HepG2 (cell line): ENCODE results near the gene RASD1. TPM values are rescaled to one million over a fixed set of nuclear protein-coding genes. Genes with fewer than 3 reads are reported as not detected.
A peak's percentile ranks its signal among the peaks of the same experiment; 100 is the strongest.

Source experiments
- CEBPB ChIP-seq: IDR thresholded peaks from 2 replicates; pipeline ENCODE4 v1.6.1; 2011; ENCODE audit warnings: low read depth, low read length, improper control_type of control experiment, borderline replicate concordance
- MXD4 ChIP-seq: IDR thresholded peaks from 2 replicates; pipeline ENCODE4 v1.6.1; 2016; ENCODE audit warnings: mild to moderate bottlenecking, missing biosample characterization, missing genetic modification reagents
- PTBP1 ChIP-seq: fragments of 200-400 bp; formaldehyde crosslinking; IDR thresholded peaks from 2 replicates; pipeline ENCODE4 v1.6.1; 2018; ENCODE audit warnings: low read length, low read depth; ENCODE audit not compliant: poor library complexity, severe bottlenecking
- RARA ChIP-seq: IDR thresholded peaks from 2 replicates; pipeline ENCODE4 v1.6.1; 2016; ENCODE audit warnings: missing genetic modification reagents, missing compliant biosample characterization
- RFXANK ChIP-seq: IDR thresholded peaks from 2 replicates; pipeline ENCODE4 v1.6.1; 2016
- TARDBP ChIP-seq: sonication (generic); formaldehyde crosslinking; IDR thresholded peaks from 2 replicates; pipeline ENCODE4 v1.8.0; 2022; ENCODE audit warnings: mild to moderate bottlenecking, missing genetic modification reagents
- THAP11 ChIP-seq: IDR thresholded peaks from 2 replicates; pipeline ENCODE4 v1.6.1; 2016; ENCODE audit warnings: missing biosample characterization, missing genetic modification reagents
- WIZ ChIP-seq: sonication (generic); formaldehyde crosslinking; IDR thresholded peaks from 2 replicates; pipeline ENCODE4 v1.5.1; 2020; ENCODE audit warnings: mild to moderate bottlenecking, missing genetic modification reagents
- ZNF562 ChIP-seq: sonication (generic); formaldehyde crosslinking; IDR thresholded peaks from 2 replicates; pipeline ENCODE4 v1.8.0; 2022; ENCODE audit warnings: missing genetic modification reagents, borderline replicate concordance
- ZNF564 ChIP-seq: sonication (generic); formaldehyde crosslinking; IDR thresholded peaks from 2 replicates; pipeline ENCODE4 v1.8.1; 2023; ENCODE audit warnings: mild to moderate bottlenecking, missing genetic modification reagents
- ZNF777 ChIP-seq: sonication (generic); formaldehyde crosslinking; IDR thresholded peaks from 2 replicates; pipeline ENCODE4 v1.4.0; 2020; ENCODE audit warnings: missing genetic modification reagents
- polyA plus RNA-seq, 8 experiments: library from polyadenylated mRNA; depleted of rRNA in 3 of 8; stranded (reverse) in 7 of 8; unstranded in 1 of 8; fragments of >200 nt; fragmentation: Illumina TruSeq in 4 of 8; extraction: Trizol in 4 of 8; gene quantifications; 2 replicates each; pipeline versions ENCODE4 v1.2.1 to v1.2.3, GENCODE V29; 2011 to 2016; ENCODE audit warnings: low read depth in 4 of 8, missing spikeins in 1 of 8, mixed read lengths in 1 of 8; ENCODE audit not compliant: insufficient read depth in 1 of 8
- total RNA-seq, 5 experiments: library from RNA; depleted of rRNA; stranded (reverse); fragments of >200 nt; fragmentation: Illumina TruSeq; extraction: Trizol; gene quantifications; 2 replicates each; pipeline ENCODE4 v1.2.3, GENCODE V29; 2016; ENCODE audit warnings: low read depth in 1 of 5
- TF ChIP-seq, protein P1 (sequence below): IDR thresholded peaks from 2 replicates; pipeline ENCODE4 v1.4.0; 2020; ENCODE audit warnings: mild to moderate bottlenecking, missing genetic modification reagents
- TF ChIP-seq, protein P2 (sequence below): IDR thresholded peaks from 2 replicates; pipeline ENCODE4 v1.6.1; 2016; ENCODE audit warnings: low read depth
- TF ChIP-seq, protein P3 (sequence below), 2 experiments: sonication (generic) in 1 of 2; formaldehyde crosslinking in 1 of 2; IDR thresholded peaks; 2 replicates each; pipeline versions ENCODE4 v1.6.1 to v1.9.0; 2014 to 2022; ENCODE audit warnings: antibody characterized with exemption in 1 of 2, borderline replicate concordance in 1 of 2, inconsistent platforms in 1 of 2, low read depth in 1 of 2, missing genetic modification reagents in 1 of 2
- TF ChIP-seq, protein P4 (sequence below): IDR thresholded peaks from 2 replicates; pipeline ENCODE4 v1.6.1; 2012; ENCODE audit warnings: low read depth, low read length, improper control_type of control experiment

The RASD1 gene
- total and polyA plus RNA-seq, 2 of the 13 experiments (the other 11 are each of a cell fraction or from before 2014, with no cell fraction given): 1.6 to 4.2 TPM

DNA sequence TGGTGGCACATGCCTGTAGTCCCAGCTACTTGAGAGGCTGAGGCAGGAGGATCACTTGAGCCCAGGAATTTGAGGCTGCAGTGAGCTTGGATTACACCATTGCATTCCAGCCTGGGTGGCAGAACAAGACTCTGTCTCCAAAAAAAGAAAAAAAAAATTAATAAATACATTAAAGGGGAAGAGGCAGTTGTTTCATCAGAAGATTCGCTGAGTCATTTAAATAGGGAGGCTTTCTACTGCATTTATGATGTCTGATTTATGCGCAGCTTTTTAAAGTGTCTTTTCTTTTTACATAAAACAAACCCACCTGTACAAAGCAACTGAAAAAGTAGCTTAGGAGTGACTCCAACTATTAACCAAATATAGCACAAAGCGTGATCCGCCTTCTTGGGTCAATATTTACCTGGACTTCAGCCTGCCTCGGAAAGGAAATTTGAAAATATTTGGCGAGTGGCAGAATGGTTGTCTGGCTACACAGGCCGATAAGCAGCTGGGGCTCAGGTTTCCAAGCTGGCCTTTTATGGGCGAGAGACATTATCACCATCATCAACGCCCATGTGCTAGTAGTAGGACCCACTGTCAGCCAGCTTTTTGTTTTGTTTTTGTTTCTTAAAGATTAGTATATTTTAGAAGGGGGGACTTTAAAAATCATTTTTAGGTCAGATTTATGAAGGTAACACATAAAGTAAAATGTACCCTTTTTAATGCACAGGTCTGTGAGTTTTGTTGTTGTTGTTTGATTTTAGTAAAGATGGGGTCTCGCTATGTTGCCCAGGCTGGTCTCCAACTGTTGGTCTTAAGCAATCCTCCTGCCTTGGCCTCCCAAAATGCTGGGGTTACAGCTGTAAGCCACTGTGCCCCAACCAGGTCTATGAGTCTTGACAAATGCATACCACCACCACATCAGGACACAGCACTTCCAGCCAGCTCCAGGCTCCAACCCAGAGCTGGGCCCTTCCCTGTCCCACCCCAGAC lies 42.5 kb upstream of the RASD1 start (continued):
- TF ChIP-seq, protein P1, sequence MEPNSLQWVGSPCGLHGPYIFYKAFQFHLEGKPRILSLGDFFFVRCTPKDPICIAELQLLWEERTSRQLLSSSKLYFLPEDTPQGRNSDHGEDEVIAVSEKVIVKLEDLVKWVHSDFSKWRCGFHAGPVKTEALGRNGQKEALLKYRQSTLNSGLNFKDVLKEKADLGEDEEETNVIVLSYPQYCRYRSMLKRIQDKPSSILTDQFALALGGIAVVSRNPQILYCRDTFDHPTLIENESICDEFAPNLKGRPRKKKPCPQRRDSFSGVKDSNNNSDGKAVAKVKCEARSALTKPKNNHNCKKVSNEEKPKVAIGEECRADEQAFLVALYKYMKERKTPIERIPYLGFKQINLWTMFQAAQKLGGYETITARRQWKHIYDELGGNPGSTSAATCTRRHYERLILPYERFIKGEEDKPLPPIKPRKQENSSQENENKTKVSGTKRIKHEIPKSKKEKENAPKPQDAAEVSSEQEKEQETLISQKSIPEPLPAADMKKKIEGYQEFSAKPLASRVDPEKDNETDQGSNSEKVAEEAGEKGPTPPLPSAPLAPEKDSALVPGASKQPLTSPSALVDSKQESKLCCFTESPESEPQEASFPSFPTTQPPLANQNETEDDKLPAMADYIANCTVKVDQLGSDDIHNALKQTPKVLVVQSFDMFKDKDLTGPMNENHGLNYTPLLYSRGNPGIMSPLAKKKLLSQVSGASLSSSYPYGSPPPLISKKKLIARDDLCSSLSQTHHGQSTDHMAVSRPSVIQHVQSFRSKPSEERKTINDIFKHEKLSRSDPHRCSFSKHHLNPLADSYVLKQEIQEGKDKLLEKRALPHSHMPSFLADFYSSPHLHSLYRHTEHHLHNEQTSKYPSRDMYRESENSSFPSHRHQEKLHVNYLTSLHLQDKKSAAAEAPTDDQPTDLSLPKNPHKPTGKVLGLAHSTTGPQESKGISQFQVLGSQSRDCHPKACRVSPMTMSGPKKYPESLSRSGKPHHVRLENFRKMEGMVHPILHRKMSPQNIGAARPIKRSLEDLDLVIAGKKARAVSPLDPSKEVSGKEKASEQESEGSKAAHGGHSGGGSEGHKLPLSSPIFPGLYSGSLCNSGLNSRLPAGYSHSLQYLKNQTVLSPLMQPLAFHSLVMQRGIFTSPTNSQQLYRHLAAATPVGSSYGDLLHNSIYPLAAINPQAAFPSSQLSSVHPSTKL (CRISPR knock-in tag): peak; percentile 98
- TF ChIP-seq, protein P2, sequence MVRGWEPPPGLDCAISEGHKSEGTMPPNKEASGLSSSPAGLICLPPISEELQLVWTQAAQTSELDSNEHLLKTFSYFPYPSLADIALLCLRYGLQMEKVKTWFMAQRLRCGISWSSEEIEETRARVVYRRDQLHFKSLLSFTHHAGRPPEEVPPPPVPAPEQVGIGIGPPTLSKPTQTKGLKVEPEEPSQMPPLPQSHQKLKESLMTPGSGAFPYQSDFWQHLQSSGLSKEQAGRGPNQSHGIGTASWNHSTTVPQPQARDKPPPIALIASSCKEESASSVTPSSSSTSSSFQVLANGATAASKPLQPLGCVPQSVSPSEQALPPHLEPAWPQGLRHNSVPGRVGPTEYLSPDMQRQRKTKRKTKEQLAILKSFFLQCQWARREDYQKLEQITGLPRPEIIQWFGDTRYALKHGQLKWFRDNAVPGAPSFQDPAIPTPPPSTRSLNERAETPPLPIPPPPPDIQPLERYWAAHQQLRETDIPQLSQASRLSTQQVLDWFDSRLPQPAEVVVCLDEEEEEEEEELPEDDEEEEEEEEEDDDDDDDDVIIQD (CRISPR knock-in tag): peak; percentile 44; the same call in 1 of the 2 replicates
- TF ChIP-seq WIZ (no peak), PTBP1 (no peak), RARA (CRISPR knock-in tag) (peak; percentile 96), ZNF564 (CRISPR knock-in tag) (no peak), THAP11 (CRISPR knock-in tag) (peak; percentile 68; the same call in 1 of the 2 replicates), ZNF777 (CRISPR knock-in tag) (no peak), RFXANK (no peak), ZNF562 (CRISPR knock-in tag) (no peak), MXD4 (CRISPR knock-in tag) (peak; percentile 65; the same call in 1 of the 2 replicates), TARDBP (CRISPR knock-in tag) (peak; percentile 92), CEBPB (no peak)
- TF ChIP-seq, protein P3, sequence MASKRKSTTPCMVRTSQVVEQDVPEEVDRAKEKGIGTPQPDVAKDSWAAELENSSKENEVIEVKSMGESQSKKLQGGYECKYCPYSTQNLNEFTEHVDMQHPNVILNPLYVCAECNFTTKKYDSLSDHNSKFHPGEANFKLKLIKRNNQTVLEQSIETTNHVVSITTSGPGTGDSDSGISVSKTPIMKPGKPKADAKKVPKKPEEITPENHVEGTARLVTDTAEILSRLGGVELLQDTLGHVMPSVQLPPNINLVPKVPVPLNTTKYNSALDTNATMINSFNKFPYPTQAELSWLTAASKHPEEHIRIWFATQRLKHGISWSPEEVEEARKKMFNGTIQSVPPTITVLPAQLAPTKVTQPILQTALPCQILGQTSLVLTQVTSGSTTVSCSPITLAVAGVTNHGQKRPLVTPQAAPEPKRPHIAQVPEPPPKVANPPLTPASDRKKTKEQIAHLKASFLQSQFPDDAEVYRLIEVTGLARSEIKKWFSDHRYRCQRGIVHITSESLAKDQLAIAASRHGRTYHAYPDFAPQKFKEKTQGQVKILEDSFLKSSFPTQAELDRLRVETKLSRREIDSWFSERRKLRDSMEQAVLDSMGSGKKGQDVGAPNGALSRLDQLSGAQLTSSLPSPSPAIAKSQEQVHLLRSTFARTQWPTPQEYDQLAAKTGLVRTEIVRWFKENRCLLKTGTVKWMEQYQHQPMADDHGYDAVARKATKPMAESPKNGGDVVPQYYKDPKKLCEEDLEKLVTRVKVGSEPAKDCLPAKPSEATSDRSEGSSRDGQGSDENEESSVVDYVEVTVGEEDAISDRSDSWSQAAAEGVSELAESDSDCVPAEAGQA (IDR thresholded peaks at IDR 0.05; ENCODE audit: low read depth): no peak
- TF ChIP-seq, protein P3 (CRISPR knock-in tag; IDR thresholded peaks at IDR 0.05; ENCODE audit: borderline replicate concordance): no peak
- TF ChIP-seq, protein P4, sequence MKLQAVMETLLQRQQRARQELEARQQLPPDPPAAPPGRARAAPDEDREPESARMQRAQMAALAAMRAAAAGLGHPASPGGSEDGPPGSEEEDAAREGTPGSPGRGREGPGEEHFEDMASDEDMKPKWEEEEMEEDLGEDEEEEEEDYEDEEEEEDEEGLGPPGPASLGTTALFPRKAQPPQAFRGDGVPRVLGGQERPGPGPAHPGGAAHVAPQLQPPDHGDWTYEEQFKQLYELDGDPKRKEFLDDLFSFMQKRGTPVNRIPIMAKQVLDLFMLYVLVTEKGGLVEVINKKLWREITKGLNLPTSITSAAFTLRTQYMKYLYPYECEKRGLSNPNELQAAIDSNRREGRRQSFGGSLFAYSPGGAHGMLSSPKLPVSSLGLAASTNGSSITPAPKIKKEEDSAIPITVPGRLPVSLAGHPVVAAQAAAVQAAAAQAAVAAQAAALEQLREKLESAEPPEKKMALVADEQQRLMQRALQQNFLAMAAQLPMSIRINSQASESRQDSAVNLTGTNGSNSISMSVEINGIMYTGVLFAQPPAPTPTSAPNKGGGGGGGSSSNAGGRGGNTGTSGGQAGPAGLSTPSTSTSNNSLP: peak; percentile 80; the same call in 1 of the 2 replicates
